GM21526 (cell line): ENCODE results near the gene GPR87.

Source experiments
- ATAC-seq: cut with Tn5 transposase; IDR thresholded peaks from one replicate; pipeline ENCODE4 v1.9.1; 2021; ENCODE audit warnings: moderate library complexity; ENCODE audit not compliant: unreplicated experiment, low FRiP score

GPR87 gene

DNA sequence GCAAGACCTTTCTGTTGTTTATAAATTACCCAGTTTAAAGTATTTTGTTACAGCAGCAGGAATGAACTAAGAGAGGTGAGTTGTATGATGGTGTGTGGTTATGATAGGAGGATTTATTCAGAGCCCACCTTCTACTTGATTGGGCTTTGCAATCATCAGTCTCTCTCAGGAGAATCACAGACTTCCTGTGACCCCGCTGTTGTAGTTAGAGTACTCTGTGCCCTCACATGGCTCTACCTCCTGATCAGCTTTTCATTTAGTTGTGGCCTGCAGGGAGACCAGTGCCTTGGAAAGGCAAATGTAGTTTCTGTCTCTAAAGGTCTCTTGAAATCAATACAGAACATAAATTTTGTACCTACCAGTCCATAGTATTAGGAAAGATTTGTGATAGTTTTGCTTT is 30.7 kb downstream of the GPR87 start:
- no peak for ATAC-seq

DNA sequence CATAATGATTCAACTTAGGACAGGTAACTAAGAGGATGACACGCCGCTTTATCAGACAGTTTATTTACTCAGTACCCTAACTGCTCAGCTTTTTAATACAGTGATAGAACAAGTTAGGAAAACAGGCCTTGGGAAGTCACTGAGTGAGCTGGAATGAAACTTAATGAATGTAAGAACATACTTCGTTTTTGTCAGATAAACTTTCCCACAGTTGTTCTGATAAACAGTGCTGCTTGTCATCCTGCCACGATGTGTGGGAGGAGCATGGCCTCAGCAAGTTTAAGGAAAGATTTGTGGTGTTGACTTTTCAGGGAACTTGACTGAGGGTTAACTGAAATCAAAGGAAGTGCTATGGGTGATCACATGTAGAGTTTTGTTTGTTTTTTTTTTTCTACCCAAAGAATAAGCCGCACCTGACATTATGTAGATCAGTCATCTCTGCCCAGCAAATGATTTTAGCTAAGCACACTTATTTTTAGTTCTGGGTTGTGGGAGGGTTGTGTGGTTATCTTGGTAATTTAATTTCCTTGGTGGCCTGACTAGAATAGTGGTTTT is 32.6 kb downstream of the GPR87 start:
- no peak for ATAC-seq

DNA sequence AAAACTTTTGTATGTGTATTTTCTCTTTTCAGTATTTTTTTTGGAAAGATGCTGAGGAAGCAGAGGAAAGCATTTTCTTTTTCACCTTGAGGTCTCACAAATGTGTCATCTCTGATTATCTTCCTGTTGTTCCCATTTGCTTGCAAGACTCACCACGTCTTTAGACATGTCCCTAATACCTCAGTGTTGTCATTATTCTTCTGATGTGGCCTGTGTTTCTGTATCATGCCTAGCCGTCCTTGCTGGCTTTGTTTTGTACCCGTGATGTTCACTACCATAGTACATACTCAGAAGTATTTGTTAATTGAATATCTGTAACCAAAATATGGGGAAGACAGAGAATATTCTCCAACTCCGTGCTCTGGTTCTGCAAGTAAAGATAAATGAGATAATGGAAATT is 33.2 kb downstream of the GPR87 start:
- ATAC-seq = no peak

DNA sequence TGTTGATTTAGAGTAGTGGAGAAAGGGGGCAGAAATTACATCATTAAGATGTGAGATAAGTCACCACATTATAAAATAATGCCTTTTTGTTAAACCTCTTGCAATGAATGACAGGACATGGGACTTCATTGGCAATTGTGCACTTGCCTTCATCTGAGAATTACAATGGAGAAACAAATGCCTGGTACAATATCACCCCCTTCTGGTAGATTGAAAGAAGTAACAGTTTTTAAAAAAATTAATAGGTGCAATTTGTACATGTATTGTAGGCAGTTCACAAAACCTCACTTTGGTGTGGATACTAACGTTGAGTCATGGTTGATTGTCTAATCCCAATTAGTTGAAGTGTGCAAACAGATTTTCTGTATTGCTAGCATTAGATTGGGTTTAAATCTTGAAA is 33.7 kb downstream of the GPR87 start:
- peak; percentile 41 for ATAC-seq

DNA sequence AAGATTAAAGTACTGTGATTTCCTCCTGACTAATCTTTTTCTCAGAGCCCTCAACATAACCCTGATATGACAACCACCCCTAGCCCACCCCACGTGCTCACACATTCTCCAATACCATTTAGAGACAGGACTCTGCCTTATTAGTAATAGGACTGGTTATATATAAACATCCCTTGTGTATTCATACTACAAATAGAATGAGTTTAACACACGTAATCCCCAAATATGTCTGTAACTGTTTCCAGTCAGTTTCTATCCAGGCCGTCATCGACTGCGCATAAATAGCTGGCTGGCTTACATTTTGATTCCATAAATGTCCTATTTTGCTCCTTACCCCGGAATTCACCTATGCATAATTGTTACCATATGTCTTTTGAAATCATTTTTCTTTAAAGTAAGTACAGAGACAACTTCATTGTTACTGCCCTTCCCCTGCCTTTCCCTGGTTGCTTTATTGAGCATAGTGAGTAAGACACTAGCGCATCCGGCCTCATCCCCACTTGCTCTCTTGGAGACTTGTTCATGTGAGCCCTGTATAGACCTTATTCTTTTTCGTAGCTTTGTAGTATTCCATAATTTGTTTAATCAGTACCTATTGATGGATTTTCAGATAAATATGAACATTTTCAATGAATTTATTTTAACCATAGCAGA is 34.8 kb downstream of the GPR87 start:
- no peak for ATAC-seq

DNA sequence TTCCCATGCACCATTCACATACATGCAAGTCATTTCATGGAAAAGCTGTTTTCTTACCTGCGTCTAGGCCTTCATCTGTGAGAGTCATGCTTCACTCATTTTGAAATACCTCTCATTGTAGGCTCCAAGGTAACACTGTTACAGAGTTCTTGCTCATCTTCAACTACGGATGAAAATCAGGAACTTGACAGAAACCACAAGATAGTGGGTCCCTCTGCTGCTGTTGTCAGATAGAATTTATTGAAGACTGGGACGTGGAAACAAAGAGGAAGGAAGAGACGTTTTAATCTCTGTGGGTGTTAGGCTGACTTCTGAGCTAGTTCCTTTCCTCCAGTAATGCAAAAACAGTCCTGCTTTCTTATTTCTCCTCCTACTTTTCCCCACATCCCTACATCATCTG is 38.4 kb downstream of the GPR87 start, which contains the start of gene P2RY14:
Gene P2RY14, minus strand, starts transcription at position 313 of the 400 bp plus-strand sequence. CDS start 64,226 bp downstream, outside the sequence.
- ATAC-seq = no peak

DNA sequence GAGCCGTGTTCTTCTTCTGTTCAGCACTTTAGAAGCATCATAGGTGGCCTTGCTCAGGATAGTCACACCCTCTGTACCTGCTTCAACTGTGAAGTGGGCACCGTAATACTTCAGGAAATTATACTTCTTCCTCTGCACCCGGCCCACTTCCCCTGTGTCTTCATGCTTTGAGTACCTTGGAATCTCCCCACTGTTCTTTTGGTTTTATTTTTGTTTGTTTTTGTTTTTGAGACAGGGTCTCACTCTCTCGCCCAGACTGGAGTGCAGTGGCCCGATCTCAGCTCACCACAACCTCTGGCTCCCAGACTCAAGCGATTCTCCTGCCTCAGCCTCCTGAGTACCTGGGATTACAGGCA is 40.0 kb downstream of the GPR87 start:
- no peak for ATAC-seq

DNA sequence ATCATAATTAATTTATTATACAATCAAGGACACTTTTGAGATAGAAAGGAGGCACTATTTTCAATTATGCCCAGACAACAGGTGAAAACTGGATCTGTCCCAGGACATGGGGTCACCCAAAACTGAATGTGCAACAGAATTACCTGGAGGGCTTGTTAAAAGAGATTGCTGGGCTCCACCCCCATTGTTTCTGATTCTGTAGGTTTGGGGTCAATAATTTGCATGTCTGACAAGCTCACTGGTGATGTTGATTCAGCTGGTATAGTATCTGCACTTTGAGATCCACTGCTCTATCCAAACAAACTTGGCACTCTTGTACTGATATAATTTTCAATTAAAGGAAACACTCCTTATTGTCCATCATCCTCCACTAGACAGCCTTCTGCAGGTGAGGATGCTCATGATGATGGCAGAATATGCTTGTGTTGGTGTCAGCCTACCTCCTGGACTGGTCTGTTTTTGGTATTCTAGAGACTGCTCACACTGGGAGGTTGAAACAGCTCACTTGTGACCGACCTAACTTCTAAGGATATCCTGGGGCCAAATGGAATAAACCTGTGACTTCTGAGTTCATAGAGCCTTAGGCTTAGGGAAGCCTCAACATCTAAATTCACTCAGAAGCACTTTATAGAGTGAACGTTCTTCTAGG is 40.5 kb downstream of the GPR87 start:
- no peak for ATAC-seq

DNA sequence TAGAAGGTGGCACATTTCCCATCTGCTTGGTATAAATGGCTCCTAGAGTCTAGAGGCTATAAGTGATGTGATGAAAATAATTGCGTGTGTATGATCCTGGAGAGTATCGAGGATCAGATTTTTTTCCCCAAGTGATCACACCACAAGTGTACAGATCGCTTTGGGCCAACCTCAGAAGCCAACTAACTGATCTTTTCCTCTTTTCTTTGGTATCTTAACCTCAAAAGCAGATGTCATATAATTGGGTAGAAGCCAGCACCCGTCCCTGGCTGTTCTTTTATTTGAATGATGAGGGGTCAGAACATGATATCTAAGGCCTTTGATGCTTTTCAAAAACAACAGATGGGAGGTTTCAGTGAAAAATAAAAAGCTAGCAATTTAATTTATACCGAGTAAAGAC is 41.5 kb downstream of the GPR87 start:
- ATAC-seq = no peak

DNA sequence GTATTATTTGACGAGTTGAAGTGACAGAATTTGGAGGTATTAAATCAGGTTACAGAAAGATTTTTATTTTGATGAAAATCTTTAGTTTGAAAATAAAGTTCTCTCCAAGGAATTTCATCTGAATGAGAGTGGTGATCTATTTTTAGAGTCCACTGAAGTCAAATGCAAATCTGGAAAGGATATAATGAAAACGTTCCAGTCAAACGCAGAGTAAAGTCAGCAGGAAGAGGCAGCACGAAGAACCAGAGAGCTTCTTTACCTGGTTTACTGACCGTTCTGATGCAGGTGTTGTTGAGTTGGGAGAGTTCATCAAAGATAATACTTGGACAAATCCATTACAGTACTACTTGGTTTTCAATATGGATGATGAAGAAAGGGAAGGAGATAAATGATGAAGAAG is 47.0 kb downstream of the GPR87 start:
- ATAC-seq = no peak

DNA sequence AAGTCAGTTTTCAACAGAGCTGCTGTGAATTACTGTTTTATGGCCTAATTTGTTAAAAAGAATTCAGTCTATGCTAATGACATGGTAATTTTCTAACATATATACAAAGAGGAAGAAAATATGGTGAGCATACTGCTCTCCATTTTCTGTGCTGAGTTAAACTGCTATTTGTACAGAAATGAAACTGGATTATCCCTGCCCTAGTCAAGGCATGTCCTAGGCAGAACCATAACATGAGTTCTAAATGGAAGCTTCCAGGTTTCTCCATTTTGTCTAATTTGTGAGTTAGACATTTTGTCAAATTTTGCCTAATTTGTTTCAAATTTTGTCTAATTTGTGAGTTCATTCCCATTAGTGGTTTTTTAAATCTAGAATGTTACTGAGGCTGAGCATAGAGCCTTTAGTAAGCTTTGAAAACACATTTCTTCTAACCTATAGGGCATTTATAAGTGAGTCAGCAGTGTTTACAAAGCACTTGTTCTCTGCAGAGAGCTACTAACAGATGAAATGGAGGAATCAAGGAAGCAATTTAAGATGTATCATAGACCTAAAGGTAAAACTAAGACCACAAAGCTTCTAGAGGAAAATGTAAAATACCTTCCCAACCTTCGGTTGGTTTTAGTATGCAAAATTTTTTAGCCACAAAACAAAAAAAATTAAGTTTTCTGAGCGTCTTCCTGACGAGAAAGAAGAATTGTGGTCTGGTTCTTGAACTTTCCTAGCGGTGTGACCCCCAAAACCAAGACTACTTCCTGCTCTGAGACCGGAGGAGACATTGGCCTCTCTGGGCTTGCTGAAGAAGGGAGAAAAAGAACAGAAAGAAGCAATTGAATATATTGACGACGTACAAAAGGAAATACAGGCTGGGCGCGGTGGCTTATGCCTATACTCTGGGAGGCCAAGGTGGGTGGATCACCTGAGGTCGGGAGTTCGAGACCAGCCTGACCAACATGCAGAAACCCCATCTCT is 48.1 kb downstream of the GPR87 start:
- ATAC-seq = peak; percentile 38

DNA sequence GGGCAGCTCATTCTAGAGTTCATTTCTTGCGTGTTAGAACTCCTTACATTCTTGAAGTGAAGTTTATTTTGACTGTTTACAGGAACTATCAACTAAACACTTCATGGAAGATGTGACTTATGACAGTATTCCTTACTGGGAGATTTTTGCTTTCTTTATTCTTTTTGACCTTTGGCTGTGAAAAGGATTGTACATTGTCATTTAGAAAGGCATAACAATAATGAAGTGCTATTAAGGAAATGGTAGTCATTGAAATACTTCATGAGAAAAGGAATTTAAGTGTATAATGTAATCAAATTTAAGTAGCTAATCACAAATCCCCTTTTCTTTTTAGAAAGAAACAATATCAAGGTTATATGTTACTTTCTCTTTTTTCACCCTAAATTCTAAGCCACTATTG is 49.6 kb downstream of the GPR87 start:
- ATAC-seq = no peak

DNA sequence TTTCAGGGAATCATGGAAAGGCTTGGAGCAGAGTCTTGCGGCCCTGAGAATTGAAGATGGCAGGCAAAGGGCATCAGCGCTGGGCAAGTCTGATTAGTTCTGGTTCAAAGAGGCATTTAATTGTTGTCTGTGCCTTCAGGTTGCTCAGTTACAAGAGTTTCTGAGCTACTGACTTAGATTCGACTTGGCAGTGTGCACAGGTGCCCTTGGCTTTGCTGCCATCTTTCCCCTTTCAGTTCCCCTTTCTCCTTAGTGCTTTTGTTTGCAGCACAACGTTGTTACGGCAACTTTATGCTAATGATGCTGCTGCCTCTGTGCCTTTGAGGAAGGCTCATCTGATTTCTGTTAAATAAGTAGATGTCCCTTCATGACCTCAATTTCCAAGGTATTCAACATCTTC is 50.8 kb downstream of the GPR87 start:
- ATAC-seq = peak; percentile 95

DNA sequence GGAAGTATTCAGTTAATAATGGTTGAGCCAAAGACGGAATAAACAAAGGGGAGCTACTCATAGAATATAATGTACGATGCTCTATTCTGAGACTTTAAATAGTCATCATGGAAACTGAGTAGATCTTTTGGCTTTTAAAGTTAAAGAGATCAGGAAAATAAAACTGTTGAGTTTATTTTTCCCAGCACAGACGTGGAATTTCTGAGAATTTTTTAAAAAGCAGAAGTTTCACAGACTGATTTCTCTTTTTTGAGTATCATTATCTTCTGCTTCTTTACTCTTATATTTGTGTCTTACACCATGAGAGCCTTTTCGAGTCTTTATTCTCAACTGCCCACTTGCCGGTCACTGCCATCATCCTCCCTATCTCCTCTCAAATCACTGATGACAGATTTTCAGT is 51.5 kb downstream of the GPR87 start:
- no peak for ATAC-seq

DNA sequence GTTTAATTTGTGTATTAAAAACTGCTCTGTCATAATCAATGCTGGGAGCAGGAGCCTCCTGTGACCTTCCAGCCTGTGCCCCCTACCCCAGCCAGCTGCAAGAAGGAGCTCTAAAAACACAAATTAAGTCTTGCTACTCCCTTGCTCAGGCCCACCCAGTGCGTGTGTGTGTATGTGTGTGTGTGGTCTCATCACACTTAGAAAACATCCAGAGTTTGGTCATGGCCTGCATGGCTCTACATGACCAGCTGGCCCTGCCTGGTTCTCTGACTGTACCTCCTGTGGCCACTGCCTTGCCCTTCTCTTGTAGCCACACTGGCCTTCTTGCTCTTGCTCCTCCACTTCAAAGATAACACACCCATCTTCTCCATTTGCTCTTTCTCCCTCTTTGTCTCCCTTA is 52.0 kb downstream of the GPR87 start:
- ATAC-seq = no peak

DNA sequence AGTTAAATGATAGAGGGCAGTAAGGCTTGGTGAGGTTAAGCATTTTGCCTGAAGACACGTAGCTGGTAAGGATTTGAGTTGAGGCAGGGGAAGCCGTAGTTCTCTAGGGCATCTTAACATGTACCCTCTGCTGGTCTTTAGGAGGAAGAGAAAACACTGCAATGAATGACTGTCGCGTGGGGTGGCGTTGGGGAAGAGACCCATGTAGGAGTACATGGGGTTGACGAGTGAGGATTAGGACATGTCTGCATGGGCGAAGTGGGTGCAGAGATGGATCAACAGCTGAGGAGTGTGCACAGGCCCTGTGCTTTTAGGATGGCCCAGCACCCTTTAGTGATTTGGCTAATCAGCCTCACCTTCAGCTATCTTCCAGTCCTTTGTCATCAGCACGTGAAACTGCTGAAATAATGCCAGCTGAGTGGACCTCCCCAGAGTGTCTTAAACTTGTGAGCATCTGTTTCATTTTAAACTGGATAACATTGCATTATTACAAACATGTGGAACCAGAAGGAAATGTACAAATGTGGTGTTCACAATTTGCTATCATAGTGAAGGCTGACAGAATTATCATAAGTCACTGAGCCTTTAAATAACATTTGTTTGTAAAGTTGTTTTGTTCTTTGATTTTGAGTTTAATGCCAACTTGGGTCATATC is 53.6 kb downstream of the GPR87 start:
- ATAC-seq = no peak

DNA sequence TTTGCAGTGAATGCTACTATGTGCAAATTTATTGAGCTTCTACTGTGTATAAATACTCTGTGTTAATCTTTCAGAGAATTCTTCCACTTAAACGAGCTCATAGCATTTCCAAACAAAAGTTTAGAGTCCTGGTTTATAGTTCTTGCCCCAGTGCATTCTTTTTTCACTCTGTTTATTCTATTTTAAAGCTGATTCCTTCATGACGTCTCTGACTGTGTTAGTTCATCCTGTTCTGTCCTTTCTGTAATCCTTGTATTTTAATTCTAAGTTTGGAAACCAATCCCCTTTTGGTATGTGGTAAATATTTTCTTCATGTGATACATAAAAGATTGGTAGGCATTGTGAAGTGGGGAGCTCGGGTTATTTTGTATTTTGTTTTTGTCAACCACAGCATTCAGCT is 57.0 kb downstream of the GPR87 start:
- ATAC-seq = no peak

DNA sequence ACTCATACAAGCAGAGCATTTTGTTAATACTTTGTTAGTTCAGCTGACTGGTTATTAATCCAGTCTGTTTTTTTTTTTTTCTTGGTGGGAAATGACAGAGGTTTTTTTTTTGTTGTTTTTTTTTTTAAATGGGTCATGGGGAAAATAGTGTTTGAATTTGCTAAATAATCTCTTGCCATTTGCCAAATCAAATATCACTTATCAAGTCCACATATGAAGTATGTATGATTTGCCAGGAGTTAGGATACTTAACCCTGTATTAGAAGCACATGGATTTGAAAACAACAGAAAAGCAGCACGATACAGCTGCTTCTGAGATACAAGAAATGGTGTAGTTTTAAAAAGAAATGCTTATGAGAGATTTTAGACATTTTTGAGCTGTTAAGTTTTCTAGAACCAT is 59.9 kb downstream of the GPR87 start:
- no peak for ATAC-seq

DNA sequence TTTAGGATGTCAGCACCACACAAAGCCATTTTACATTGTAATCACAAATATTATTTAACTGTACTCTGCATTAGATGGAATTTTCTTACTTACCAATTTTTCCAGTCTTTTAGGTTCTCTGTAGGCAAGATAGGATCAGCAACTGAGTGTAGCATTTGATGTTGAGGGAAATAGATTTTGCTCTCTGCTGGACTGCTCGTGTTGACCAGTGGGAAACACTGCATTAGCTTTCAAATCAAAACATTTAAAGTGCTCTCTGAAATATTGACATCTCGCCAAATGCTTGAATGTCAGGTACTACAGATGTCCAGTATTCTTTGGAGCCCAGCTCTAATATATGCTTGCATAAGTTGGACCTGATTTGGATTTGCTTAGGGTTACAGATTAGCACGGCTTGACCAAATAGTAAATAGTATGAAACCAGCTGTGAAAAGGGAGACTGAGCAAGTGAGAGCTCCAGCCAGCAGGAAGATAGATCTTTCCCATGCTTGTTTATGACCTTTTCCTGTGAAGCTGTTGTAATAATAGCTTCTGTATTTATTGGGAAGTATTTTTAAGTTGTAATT is 67.8 kb downstream of the GPR87 start:
- no peak for ATAC-seq
